Lung (tissue), 12 donors: ENCODE data around the gene PRDM16. TPM values are rescaled to one million over a fixed set of nuclear protein-coding genes. Genes with fewer than 3 reads are reported as not detected.

Experiments used
- ATAC-seq: fragments of 200-7000 bp; cut with Tn5 transposase; one replicate; pipeline ENCODE4 v1.9.1; 2020; ENCODE audit warnings: moderate number of reproducible peaks; ENCODE audit not compliant: insufficient read depth, low FRiP score
- DNase-seq, 3 donors: peaks; one replicate each; pipeline ENCODE4 v3.0.0-alpha.2; 2013 to 2017
- H3K27ac ChIP-seq, 2 donors: one replicate each; pipeline ENCODE4 v1.5.1; 2013; ENCODE audit warnings: mild to moderate bottlenecking in 2 of 2, moderate library complexity in 2 of 2, control low read depth in 1 of 2, inconsistent platforms in 1 of 2, low read depth in 1 of 2, low read length in 1 of 2
- H3K27me3 ChIP-seq, 3 donors: one replicate each; pipeline ENCODE4 v1.5.1; 2013; ENCODE audit warnings: low read length in 2 of 3; ENCODE audit not compliant: control insufficient read depth in 3 of 3, insufficient read depth in 3 of 3
- H3K36me3 ChIP-seq, 4 donors: one replicate each; pipeline ENCODE4 v1.5.1; 2013; ENCODE audit warnings: low read length in 4 of 4, mild to moderate bottlenecking in 1 of 4, moderate library complexity in 1 of 4; ENCODE audit not compliant: control insufficient read depth in 4 of 4, insufficient read depth in 4 of 4
- H3K4me1 ChIP-seq, 5 donors: one replicate each; pipeline ENCODE4 v1.5.1; 2013; ENCODE audit warnings: low read length in 5 of 5, mild to moderate bottlenecking in 2 of 5, moderate library complexity in 1 of 5; ENCODE audit not compliant: control insufficient read depth in 5 of 5, insufficient read depth in 5 of 5
- H3K4me3 ChIP-seq: one replicate; pipeline ENCODE4 v1.5.1; 2013; ENCODE audit warnings: mild to moderate bottlenecking, control low read depth, moderate library complexity
- H3K9ac ChIP-seq, 2 donors: one replicate each; pipeline ENCODE4 v1.5.1; 2013; ENCODE audit warnings: low read length in 2 of 2, control low read depth in 1 of 2; ENCODE audit not compliant: insufficient read depth in 1 of 2
- H3K9me3 ChIP-seq, 4 donors: one replicate each; pipeline ENCODE4 v1.5.1; 2013; ENCODE audit warnings: low read length in 3 of 4, mild to moderate bottlenecking in 1 of 4, moderate library complexity in 1 of 4; ENCODE audit not compliant: control insufficient read depth in 4 of 4, insufficient read depth in 3 of 4
- WGBS, 2 donors: extraction: QIAGEN DNeasy Blood & Tissue Kit; methylation state at CpG; one replicate each; pipeline ENCODE4 v1.1.7; 2013; 5-methylcytosine and 5-hydroxymethylcytosine counted together
- polyA plus RNA-seq, 2 donors: library from polyadenylated mRNA; stranded (reverse); fragments of 200-250 nt; gene quantifications; one replicate each; pipeline ENCODE4 v1.2.1, GENCODE V29; 2013
- total RNA-seq, 2 donors: library from RNA; depleted of rRNA in 1 of 2; stranded (reverse); fragments of >200 nt in 1 of 2; gene quantifications; one replicate each; pipeline ENCODE4 v1.2.1, GENCODE V29; 2014 to 2021
- TF ChIP-seq, protein P1 (sequence below): IDR thresholded peaks from 2 replicates; pipeline ENCODE4 v1.5.1; 2012; ENCODE audit warnings: mild to moderate bottlenecking; ENCODE audit errors: control extremely low read depth, extremely low read depth
- donor health status: control.
- donor health status: control.
- donor health status: Bipolar disorder and iron deficiency.
- donor health status: healthy.
- donor health status: DM: yes; HTN: yes; CAD: no.

Gene PRDM16
- total and polyA plus RNA-seq, 4 donors, result 2.4 to 36.5 (median 13.1) TPM

GRCh38 chr1:3092530-3092929 lies 23.5 kb downstream of the PRDM16 start:
- Histone ChIP-seq H3K36me3 (no peaks in the 10 kb centered on the region), H3K9ac (no peak overlapping the region), H3K4me3 (no peak overlapping the region), H3K27ac (no peak overlapping the region), H3K4me1 (peaks cover 0 to 5% (median 0%) of the 10 kb centered on the region in 5 donors), H3K9me3 (no peaks in the 10 kb centered on the region), H3K27me3 (peaks cover 0 to 4% (median 0%) of the 10 kb centered on the region in 3 donors)
- DNase-seq (no peak), ATAC-seq (no peak)
- TF ChIP-seq, protein P1, sequence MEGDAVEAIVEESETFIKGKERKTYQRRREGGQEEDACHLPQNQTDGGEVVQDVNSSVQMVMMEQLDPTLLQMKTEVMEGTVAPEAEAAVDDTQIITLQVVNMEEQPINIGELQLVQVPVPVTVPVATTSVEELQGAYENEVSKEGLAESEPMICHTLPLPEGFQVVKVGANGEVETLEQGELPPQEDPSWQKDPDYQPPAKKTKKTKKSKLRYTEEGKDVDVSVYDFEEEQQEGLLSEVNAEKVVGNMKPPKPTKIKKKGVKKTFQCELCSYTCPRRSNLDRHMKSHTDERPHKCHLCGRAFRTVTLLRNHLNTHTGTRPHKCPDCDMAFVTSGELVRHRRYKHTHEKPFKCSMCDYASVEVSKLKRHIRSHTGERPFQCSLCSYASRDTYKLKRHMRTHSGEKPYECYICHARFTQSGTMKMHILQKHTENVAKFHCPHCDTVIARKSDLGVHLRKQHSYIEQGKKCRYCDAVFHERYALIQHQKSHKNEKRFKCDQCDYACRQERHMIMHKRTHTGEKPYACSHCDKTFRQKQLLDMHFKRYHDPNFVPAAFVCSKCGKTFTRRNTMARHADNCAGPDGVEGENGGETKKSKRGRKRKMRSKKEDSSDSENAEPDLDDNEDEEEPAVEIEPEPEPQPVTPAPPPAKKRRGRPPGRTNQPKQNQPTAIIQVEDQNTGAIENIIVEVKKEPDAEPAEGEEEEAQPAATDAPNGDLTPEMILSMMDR, result no peak
- WGBS, 2 donors, result 84 to 88% methylated on average over 7 of the region's 7 CpGs

- Histone ChIP-seq H3K9ac (no peak overlapping the region), H3K36me3 (no peaks in the 10 kb centered on the region), H3K27ac (no peak overlapping the region), H3K27me3 (no peaks in the 10 kb centered on the region), H3K4me3 (no peak overlapping the region), H3K9me3 (no peaks in the 10 kb centered on the region), H3K4me1 (peaks cover 0 to 5% (median 0%) of the 10 kb centered on the region in 5 donors)
- DNase-seq (no peak), ATAC-seq (no peak)
- WGBS, 2 donors, result 54 to 56% methylated on average over 27 of the region's 27 CpGs
- TF ChIP-seq, protein P1, result no peak
Measured at GRCh38 chr1:3093898-3094626, 25.1 kb downstream of the PRDM16 start.

DNA sequence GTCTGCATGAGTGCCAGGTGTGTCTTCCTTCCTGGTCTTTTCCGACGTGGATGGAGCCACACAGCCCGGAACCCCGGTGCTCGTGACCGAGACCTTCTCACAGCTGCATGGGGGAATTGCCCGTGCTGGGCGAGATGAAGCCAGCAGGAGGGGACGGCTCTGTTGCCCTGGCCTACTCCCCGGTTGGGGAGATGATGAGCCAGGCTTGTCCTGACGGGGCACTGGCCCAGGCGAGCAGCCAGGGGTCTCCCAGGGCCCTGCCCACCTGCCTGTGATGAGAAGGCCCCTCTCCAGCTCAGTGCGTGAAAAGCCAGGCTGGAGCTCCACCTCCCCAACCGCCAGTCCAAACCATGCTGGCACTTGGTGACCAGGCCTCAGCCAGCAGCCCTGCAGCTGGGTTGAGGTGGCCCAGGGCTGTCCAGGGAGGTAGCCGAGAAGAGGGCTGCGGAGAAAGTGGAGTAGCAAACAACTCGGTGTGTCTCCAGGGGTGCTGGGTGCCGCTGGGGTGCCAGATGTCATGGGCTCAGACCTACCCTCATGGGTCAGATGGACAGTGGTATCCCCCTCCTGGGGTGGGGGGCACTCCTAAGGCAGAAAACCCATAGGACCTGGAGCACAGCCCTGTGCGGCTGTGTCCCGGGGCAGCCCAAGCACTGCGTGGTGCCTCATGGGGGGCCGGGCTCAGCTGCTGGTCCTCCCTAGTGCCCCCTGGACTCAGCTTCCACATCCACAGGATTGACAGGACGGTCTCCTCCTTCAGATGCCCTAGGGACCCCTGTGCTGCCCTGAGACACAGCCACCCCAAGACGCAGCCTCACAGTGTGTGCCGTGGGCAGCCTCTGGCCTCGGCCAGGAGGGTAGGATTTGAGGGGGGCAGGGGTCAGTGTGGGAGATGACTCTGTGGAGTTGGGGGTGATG lies 26.1 kb downstream of the PRDM16 start:
- H3K9ac ChIP-seq, result no peak overlapping the region
- H3K36me3 ChIP-seq, result no peaks in the 10 kb centered on the region
- WGBS, 2 donors, result 88 to 90% methylated on average over 25 to 26 of the region's 26 CpGs
- TF ChIP-seq, protein P1, result no peak
- no peaks in the 10 kb centered on the region for H3K27me3 ChIP-seq
- ATAC-seq (no peak), DNase-seq (no peak)
- H3K4me1 ChIP-seq, result peaks cover 0 to 5% (median 0%) of the 10 kb centered on the region in 5 donors
- H3K27ac ChIP-seq, result no peak overlapping the region
- no peaks in the 10 kb centered on the region for H3K9me3 ChIP-seq
- H3K4me3 ChIP-seq, result no peak overlapping the region
